ENCODE measurements around the gene CCL24.
"Not testable (repeated sequence)": the region's sequence is repeated elsewhere in the genome, so short reads cannot be mapped to it uniquely, and the experiment has no call there.

The CCL24 gene

DNA sequence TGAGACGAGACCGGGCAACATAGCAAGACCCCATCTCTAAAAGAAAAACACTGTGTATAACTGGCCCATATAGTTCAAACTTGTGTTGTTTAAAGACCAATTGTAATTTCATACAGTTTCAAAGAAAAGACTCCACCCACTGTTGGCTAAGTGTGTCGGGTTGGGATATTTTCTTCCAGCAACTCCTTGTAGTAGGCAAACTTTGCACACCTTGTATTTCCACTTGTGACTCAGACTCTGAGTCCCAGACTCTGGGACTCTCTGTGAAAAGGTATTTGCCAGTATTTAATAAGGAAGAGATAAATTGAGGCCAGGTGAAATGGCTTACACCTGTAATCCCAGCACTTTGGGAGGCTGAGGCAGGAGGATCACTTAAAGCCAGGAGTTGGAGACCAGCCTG, 36.0 kb upstream of the CCL24 start:
- no peak for DNase-seq (ENCODE audit: low read depth)

DNA sequence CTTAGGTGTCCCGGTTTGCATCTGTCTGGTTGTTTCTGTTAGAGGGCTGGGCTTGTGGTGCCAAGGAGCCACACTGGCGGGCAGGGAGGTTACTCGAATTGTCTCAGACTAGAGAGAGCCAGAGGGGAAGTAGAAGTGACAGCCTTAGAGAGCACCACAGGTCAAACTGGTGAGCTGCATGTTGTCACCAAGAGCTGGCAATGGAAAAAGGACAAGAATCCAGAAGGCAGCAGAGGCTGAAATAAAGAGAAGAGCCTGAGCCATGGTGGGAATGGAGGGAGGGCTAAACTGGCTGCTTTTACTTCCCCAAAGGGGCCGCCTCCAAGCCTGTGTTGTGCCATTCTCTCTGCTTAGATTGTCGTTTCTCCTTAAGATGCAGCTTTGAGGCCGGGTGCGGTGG, 34.1 kb upstream of the CCL24 start:
- no peak for TF ChIP-seq CTCF (IDR thresholded peaks at IDR 0.05; ENCODE audit: control insufficient read depth, extremely low read depth, insufficient read depth)
- no peak for DNase-seq (ENCODE audit: low read depth)
- H3K4me3 ChIP-seq (ENCODE audit: low read depth, low read length), result no peak overlapping the region

More for the DNA sequence above, 36.0 kb upstream of the CCL24 start:
- no peak for TF ChIP-seq CTCF (IDR thresholded peaks at IDR 0.05; ENCODE audit: control insufficient read depth, extremely low read depth, insufficient read depth)
- no peak overlapping the region for H3K4me3 ChIP-seq (ENCODE audit: low read depth, low read length)

GRCh38 chr7:75845132-75845531, 31.5 kb upstream of the CCL24 start:
- H3K4me3 ChIP-seq (ENCODE audit: low read depth, low read length); DNase-seq (ENCODE audit: low read depth): not testable (repeated sequence)

GRCh38 chr7:75844158-75844557, 30.6 kb upstream of the CCL24 start:
- TF ChIP-seq CTCF (IDR thresholded peaks at IDR 0.05; ENCODE audit: control insufficient read depth, extremely low read depth, insufficient read depth), result no peak
- DNase-seq (ENCODE audit: low read depth), result no peak
- H3K4me3 ChIP-seq (ENCODE audit: low read depth, low read length), result no peak overlapping the region

GRCh38 chr7:75843613-75844116, 30.1 kb upstream of the CCL24 start:
- no peak for DNase-seq (ENCODE audit: low read depth)
- no peak for TF ChIP-seq CTCF (IDR thresholded peaks at IDR 0.05; ENCODE audit: control insufficient read depth, extremely low read depth, insufficient read depth)
- no peak overlapping the region for H3K4me3 ChIP-seq (ENCODE audit: low read depth, low read length)

GRCh38 chr7:75842836-75843446, 29.3 kb upstream of the CCL24 start:
- no peak for DNase-seq (ENCODE audit: low read depth)
- no peak for TF ChIP-seq CTCF (IDR thresholded peaks at IDR 0.05; ENCODE audit: control insufficient read depth, extremely low read depth, insufficient read depth)
- H3K4me3 ChIP-seq (ENCODE audit: low read depth, low read length), result no peak overlapping the region

GRCh38 chr7:75840029-75840428, 26.4 kb upstream of the CCL24 start:
- H3K4me3 ChIP-seq (ENCODE audit: low read depth, low read length), result no peak overlapping the region
- no peak for DNase-seq (ENCODE audit: low read depth)
- TF ChIP-seq CTCF (IDR thresholded peaks at IDR 0.05; ENCODE audit: control insufficient read depth, extremely low read depth, insufficient read depth), result no peak

- not testable (repeated sequence) for DNase-seq (ENCODE audit: low read depth); H3K4me3 ChIP-seq (ENCODE audit: low read depth, low read length)
Measured at GRCh38 chr7:75838281-75838930, 24.8 kb upstream of the CCL24 start.

All from LNCaP clone FGC (cell line).